22Rv1 (cell line): ENCODE data around the gene ADAMTS17.

Source experiments
- CTCF ChIP-seq: fragments of 450-650 bp; IDR thresholded peaks from 2 replicates; pipeline ENCODE4 v1.5.1; 2017; ENCODE audit warnings: mild to moderate bottlenecking
- ZFX ChIP-seq: fragments of 450-650 bp; IDR thresholded peaks from 2 replicates; pipeline ENCODE4 v1.6.1; 2017; ENCODE audit warnings: antibody characterized with exemption, borderline replicate concordance

- TF ChIP-seq CTCF (no peak), ZFX (no peak)
These were observed 355.9 kb downstream of the ADAMTS17 start for GRCh38 chr15:99985878-99986277.
